Measurements from ENCODE around the gene RAP1GAP2.
"Not testable (repeated sequence)": the region's sequence is repeated elsewhere in the genome, so short reads cannot be mapped to it uniquely, and the experiment has no call there.

The RAP1GAP2 gene

DNA sequence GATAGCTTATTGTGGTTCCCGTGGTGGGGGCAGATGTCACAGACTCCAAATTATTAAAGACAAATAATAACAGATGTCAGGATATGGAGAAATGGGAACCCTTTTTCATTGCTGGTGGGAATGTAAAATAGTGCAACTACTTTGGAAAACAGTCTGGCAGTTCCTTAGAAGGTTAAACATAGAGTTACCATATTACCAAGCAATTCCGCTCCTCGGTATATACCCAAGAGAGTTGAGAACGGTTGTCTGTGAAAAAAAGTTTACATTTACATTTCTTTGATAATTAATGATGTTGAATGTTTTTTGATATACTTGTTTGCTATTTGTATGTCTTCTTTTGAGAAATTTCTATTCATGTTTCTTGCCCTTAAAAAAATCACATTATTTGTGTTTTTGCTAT lies 226.0 kb downstream of the RAP1GAP2 start:
- no peak for DNase-seq (ENCODE audit: low read depth, low spot score)

DNA sequence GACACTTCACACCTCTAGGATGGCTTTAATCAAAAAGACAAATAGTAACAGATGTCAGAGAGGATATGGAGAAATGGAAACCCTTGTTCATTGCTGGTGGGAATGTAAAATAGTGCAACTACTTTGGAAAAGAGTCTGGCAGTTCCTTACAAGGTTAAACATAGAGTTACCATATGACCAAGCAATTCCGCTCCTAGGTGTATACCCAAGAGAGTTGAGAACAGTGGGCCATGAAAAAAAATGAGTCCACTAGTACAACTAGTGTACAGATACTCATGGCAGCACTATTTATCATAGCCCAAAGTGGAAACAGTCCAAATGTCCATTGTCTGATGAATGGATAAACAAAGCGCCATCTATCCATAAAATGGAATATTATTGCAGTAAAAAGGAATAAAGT lies 228.1 kb downstream of the RAP1GAP2 start:
- no peak for DNase-seq (ENCODE audit: low read depth, low spot score)

DNA sequence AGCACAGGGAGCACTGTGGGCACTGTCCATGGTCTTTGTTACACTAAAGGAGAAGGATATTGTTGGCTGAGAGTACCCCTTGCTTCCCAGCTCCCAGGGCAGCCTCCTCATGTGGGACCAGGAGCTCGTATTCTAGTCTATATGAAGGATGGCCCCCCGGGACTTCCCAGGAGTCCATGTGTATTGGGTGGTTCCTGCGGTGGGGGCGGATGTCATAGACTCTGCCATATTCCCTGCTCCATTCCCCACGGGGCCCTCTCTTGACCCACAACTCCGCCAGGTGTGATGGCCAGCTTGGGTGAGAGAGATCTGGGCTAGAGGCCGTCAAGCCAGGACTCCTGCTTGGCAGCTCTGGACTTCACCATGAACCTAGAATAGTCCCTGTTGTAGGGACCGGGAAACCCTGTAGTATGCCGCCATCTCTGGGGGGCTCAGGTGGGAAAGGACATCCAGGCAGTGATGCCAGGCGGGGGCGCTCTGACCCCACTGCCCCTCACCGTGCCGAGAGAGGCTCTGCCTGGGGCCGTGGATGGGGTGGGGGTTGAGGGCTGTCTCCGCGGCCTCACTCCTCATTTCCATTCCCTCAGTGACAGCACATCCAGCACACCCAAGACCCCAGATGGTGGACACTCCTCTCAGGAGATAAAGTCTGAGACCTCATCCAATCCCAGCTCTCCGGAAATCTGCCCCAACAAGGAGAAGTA lies 229.3 kb downstream of the RAP1GAP2 start:
- DNase-seq (ENCODE audit: low read depth, low spot score), result no peak

DNA sequence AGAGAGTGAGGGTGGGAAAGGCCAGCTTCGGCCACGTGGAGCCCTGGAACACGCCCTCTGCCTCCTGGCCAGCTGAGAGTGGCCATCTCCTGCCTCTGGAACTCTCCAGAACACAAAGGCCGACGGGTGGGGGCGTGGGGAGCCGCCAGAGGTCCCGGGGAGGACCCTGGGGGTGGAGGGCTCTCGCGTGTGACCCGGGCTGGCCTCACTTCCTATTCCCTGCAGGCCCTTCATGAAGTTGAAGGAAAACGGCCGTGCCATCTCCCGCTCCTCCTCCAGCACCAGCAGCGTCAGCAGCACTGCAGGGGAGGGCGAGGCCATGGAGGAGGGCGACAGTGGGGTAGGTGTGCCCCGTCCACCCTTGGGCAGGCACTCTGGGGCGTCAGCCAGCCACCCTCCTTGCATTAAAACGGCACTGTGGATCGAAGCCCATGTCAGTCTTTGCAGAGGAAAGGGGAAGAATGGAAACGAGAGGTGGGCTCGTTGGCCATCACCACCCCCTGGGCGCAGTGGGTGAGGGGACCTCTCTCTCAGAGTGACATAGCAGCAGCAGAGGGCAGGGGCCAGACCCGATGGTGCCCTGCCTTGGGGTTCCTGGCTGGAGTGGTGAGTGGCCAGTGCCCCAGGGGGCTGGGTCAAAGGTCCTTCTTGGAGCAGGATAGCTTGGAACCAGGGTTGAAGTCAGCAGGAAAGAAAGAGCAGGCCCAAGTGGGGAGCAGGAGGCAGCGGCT lies 230.1 kb downstream of the RAP1GAP2 start:
- DNase-seq (ENCODE audit: low read depth, low spot score), result no peak

DNA sequence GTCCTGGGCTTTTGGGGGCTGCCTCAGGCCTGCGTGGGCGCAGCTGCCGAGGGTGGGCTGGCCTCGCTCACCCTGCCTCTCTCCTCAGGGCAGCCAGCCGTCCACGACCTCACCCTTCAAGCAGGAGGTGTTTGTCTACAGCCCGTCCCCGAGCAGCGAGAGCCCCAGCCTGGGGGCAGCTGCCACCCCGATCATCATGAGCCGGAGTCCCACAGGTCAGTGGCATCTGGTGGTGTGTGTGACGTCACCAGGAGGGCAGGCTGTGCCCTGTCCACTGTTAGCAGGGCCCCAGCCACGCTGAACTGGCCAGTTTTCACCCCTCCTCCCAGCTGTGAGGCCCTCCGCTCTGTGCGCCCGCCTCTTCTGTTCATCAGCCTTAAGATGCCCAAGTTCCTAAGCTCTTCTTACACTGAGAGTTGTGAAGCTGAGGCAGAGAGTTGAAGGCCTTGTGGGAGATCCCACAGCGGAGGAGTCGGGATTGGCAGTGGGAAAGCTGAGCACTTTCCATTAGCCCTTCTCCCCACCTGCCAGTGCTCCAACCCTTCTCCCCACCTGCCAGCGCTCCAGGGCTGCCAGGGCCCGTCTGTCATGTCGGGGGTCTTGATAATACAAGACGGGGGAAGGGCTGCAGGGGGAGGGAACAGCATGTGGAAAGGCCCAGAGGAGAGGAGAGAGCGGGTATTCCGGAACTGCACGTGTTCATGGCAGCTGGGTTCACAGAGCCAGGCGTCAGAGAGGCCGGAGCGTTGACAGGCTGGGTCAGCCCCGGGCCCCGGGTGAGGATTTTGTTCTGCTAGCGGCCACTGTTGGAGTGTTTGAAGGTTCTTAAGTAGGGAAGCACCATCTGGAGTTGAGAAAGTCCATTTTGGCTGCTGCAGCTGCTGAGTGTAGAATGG lies 230.9 kb downstream of the RAP1GAP2 start:
- no peak for DNase-seq (ENCODE audit: low read depth, low spot score)

GRCh38 chr17:3027786-3028532 lies 231.7 kb downstream of the RAP1GAP2 start:
- no peak for DNase-seq (ENCODE audit: low read depth, low spot score)

DNA sequence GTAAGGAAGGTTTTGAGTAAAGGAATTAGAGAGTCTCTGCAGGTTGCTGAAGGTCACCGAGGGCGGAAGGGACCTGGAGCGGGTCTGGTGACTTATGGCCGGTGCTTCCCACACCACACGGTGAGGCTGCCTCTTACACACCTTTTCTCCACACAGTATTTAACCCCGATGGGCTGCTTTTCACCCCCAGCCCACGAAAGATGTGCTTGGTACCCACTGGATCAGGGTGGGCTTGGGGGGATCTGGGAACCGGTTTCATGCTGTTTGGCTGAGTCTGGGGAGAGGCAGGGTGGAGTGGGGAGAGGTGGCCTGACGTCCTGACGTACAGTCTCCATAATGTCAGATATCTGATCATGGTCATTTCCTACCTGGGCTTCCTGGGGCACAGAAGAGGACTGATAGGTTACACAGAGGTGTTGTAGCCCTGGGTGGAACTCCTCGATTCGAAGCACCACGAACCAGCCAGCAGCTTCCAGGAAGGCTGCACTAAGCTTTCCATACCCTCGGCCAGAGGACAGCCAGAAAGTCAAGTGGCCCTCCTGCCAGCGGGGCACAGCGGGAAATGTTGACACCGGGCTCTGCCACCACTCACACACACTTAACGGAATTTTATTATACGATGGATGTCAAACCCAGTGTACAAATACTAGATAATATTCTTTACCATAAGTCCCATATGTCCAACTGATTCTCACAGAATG lies 233.1 kb downstream of the RAP1GAP2 start:
- DNase-seq (ENCODE audit: low read depth, low spot score), result no peak

GRCh38 chr17:3030096-3030495 lies 233.9 kb downstream of the RAP1GAP2 start:
- no peak for DNase-seq (ENCODE audit: low read depth, low spot score)

GRCh38 chr17:3030852-3031470 lies 234.7 kb downstream of the RAP1GAP2 start:
- DNase-seq (ENCODE audit: low read depth, low spot score), result not testable (repeated sequence)

DNA sequence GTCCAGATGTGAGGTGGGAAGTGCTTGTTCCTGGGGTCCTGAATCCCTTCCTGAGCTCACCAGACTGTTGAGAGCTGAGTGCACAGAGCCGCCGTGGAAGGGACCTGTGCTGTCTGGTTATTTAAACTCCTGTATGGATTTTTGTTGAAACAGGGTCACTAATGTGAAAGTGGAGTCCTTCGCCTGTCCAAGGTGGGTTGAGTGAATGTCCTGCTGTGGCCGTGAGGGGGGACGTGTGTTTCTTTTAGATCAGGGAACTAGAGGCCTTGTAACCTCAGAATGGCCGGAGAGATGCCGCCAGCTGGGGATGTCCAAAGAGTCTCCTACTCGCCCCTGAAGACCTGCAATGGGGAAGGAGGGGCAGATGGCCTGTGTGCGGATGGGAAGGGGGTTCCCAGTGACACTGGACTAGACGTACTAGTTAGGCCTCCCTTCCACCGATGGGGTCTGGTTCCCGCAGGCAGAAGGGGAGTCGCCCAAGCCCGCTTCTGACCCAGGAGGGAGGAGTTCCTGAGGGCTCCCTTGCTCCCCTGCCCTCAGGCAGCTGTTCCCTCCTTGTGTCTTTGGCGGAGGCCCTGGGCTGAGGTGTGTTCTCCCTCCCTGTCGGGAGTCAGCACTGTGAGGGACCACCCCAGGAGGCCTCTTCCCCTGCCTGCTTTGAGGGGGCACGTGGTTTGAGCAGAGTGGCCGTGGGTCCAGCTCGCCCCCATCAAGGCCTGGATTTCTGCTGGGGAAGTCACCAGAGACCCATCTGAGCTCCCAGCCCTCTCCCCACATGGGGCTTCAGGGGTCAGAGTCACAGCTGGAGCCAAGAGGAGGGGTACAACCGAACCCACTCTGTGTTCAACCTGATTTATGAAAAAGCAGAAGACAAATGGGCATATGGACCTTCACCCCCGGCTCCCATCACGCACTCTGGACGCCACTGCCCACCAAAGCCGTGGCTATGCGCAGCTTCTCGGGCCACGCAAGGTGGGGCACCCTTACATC lies 236.3 kb downstream of the RAP1GAP2 start:
- DNase-seq (ENCODE audit: low read depth, low spot score), result no peak

- no peak for DNase-seq (ENCODE audit: low read depth, low spot score)
Observed at GRCh38 chr17:3033248-3033640, 237.0 kb downstream of the RAP1GAP2 start.

- DNase-seq (ENCODE audit: low read depth, low spot score), result no peak
Observed at GRCh38 chr17:3033741-3034577, 237.7 kb downstream of the RAP1GAP2 start.

DNA sequence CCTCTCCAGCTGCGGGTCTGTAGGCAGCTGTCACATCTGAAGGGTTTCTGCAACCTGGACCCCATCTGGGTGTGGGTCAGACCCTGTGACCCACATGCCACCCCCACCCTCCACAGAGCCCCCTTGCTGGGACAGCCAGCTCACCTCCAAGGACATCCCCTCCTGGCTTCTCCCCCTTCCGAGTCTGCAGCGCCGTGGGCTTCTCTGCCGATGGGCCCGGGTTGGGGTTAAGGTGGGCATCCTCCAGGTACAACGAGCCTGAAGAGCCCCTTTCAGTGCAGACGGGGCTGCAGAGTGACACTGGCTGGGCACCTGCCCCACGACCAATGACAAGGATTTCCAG lies 238.3 kb downstream of the RAP1GAP2 start:
- DNase-seq (ENCODE audit: low read depth, low spot score), result no peak

DNA sequence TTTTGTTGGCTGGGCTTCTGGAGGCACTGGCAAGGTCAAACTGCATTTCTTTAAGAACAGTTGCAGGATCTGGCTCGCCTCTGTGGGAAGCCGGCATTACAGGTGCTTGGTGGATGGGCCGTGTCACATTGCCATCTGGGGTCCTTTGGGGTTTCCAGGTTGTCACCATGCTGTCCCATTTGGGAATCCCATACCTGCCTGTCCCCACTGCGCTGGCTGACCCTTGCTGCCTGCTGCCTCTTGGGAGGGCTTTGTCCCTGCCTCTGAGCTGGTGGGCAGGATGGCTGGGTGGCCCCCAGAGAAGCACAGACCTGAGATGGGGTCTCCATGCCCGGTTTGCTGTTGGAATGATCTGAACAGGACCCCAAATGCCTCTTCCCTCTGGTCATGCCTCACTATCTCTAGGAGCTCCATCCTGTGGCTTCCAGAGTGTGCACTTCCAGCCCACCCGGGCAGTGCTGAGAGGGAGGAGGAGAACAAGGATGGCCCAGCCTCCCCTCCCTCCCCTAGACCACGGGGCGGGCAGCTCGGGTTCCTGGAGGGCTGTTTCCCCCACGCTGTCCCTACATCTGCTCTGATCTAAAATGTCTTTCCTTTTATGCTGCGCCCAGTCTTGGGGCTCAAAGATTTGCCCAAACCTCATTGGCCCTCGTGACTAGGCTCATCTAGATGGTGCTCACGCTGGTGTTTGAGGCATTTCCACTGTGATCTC lies 239.2 kb downstream of the RAP1GAP2 start:
- no peak for DNase-seq (ENCODE audit: low read depth, low spot score)

GRCh38 chr17:3035968-3036280 lies 239.7 kb downstream of the RAP1GAP2 start:
- no peak for DNase-seq (ENCODE audit: low read depth, low spot score)

DNA sequence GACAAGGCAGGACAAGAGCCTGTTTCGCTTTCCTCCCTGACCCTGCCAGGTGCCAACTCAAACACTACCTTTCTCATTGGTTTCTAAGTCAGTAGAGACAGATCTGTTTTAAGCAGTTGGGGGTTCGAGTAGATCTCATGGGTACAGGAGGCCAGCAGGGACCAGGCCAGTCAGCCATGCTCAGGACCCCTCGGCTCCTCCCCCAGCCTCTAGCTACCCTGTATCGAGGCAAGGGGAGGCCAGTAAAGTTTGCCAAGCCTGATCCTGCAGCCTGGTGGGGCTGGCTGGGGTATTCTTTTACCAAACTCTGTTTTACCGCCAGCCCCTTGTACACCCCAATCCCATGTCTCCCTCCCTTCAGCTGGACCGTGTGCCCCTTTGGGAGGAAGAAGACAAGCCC lies 240.6 kb downstream of the RAP1GAP2 start:
- no peak for DNase-seq (ENCODE audit: low read depth, low spot score)

GRCh38 chr17:3037259-3037658 lies 241.0 kb downstream of the RAP1GAP2 start:
- no peak for DNase-seq (ENCODE audit: low read depth, low spot score)

DNA sequence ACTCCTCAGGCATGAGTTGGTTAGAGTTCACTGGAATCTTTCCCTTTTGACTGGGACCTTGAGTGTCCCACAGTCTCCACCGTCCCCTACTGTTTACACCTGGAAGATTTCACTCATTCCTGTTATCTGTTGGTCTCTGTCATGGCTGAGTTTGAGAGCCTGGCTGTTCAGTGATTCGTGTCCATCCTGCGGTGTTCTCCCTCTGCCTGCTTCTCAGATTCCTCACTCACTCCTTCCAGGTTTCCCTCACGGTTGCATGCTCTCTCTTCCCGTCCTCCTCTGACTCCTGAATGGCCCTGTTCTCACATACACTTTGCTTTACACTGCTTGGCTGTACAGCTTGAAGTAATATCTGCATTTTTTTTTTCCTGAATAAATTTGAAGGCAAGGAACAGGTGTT lies 242.7 kb downstream of the RAP1GAP2 start:
- DNase-seq (ENCODE audit: low read depth, low spot score), result no peak
